Endothelial cell of umbilical vein (primary cell): ENCODE results near the gene KIAA1217. TPM values are rescaled to one million over a fixed set of nuclear protein-coding genes. Genes with fewer than 3 reads are reported as not detected.

Source experiments
- BruUV-seq: library from RNA; stranded (reverse); fragments of 400-500 nt; replicated peaks from 2 replicates; lab custom pipeline; 2021; lab: Mats Ljungman, UMichigan
- CTCF ChIA-PET: fragments of 300-600, 350-600 bp; sonication (Branson Sonifier 250); formaldehyde crosslinking; loops from one replicate; lab custom pipeline; 2021; ENCODE audit warnings: antibody characterized with exemption, inconsistent platforms; lab: Charles Lee
- POLR2A ChIA-PET: fragments of 300-600, 350-600 bp; sonication (Branson Sonifier 250); formaldehyde crosslinking; loops from one replicate; lab custom pipeline; 2021; ENCODE audit warnings: antibody characterized with exemption, inconsistent platforms; lab: Charles Lee
- DNase-seq: peaks from one replicate; pipeline ENCODE4 v3.0.0-alpha.2; 2011; ENCODE audit warnings: low read depth, low spot score
- FAIRE-seq: peaks from 2 replicates; lab custom pipeline; 2011; peaks lifted over from hg19 to GRCh38; lab: Jason Lieb, UNC
- H2AFZ ChIP-seq: 2 replicates; pipeline ENCODE4 v1.6.0; 2012; ENCODE audit warnings: low read depth, low read length, control low read depth, inconsistent platforms
- H3K27ac ChIP-seq: 2 replicates; pipeline ENCODE4 v1.5.1; 2011; ENCODE audit warnings: low read depth, mild to moderate bottlenecking, control low read depth, low read length, moderate library complexity; ENCODE audit not compliant: insufficient read depth
- H3K27me3 ChIP-seq, 2 experiments: 2 replicates each; pipeline versions ENCODE4 v1.6.0 to v1.6.1; 2011; ENCODE audit warnings: low read length in 2 of 2, mixed read lengths in 1 of 2; ENCODE audit not compliant: control insufficient read depth in 2 of 2, insufficient read depth in 2 of 2
- H3K36me3 ChIP-seq, 2 experiments: 2 replicates in 1 of 2; 3 replicates in 1 of 2; pipeline ENCODE4 v1.5.1; 2011; ENCODE audit warnings: low read length in 2 of 2, mild to moderate bottlenecking in 1 of 2, moderate library complexity in 1 of 2; ENCODE audit not compliant: control insufficient read depth in 2 of 2, insufficient read depth in 2 of 2; ENCODE audit errors: extremely low read depth in 1 of 2
- H3K4me1 ChIP-seq: 3 replicates; pipeline ENCODE4 v1.5.1; 2011; ENCODE audit warnings: mild to moderate bottlenecking, low read length; ENCODE audit not compliant: control insufficient read depth, insufficient read depth; ENCODE audit errors: extremely low read depth
- H3K4me2 ChIP-seq: 2 replicates; pipeline ENCODE4 v1.6.1; 2011; ENCODE audit warnings: low read length, control low read depth, mixed read lengths; ENCODE audit not compliant: insufficient read depth
- H3K4me3 ChIP-seq, 3 experiments: fragments of 200-600 bp in 1 of 3; sonication (generic), shearing (Covaris generic) in 1 of 3; replicated peaks in 1 of 3; 2 replicates each; pipeline ENCODE4 v1.5.1; 2011 to 2016; ENCODE audit warnings: control low read depth in 3 of 3, low read length in 3 of 3, mild to moderate bottlenecking in 2 of 3, inconsistent platforms in 1 of 3, low read depth in 1 of 3, moderate library complexity in 1 of 3; ENCODE audit not compliant: insufficient read depth in 1 of 3
- H3K79me2 ChIP-seq: 2 replicates; pipeline ENCODE4 v1.6.0; 2012; ENCODE audit warnings: low read length, inconsistent platforms; ENCODE audit not compliant: control insufficient read depth, insufficient read depth
- H3K9ac ChIP-seq: replicated peaks from 2 replicates; pipeline ENCODE3; 2011; ENCODE audit warnings: low read length, control low read depth; ENCODE audit not compliant: insufficient read depth; ENCODE audit errors: extremely low read depth
- H3K9me1 ChIP-seq: replicated peaks from 3 replicates; pipeline ENCODE4 v1.6.0; 2011; ENCODE audit warnings: mild to moderate bottlenecking, low read length; ENCODE audit not compliant: control insufficient read depth, insufficient read depth; ENCODE audit errors: extremely low read depth
- H3K9me3 ChIP-seq: replicated peaks from 2 replicates; pipeline ENCODE4 v1.5.1; 2012; ENCODE audit warnings: low read length, inconsistent platforms; ENCODE audit not compliant: control insufficient read depth, insufficient read depth
- H4K20me1 ChIP-seq: replicated peaks from 2 replicates; pipeline ENCODE3; 2011; ENCODE audit warnings: mild to moderate bottlenecking, low read length; ENCODE audit not compliant: control insufficient read depth, insufficient read depth; ENCODE audit errors: extremely low read depth
- EZH2 ChIP-seq: IDR thresholded peaks from 2 replicates; pipeline ENCODE4 v1.6.1; 2012; ENCODE audit warnings: borderline replicate concordance, low read depth, mild to moderate bottlenecking, moderate library complexity, low read length, inconsistent platforms; ENCODE audit not compliant: severe bottlenecking
- FOS ChIP-seq: IDR thresholded peaks from 2 replicates; pipeline ENCODE4 v1.6.1; 2011; ENCODE audit warnings: mild to moderate bottlenecking, low read length, moderate library complexity, borderline replicate concordance; ENCODE audit not compliant: insufficient read depth
- GATA2 ChIP-seq: IDR thresholded peaks from 2 replicates; pipeline ENCODE4 v1.7.0; 2011; ENCODE audit warnings: low read depth, mild to moderate bottlenecking, moderate library complexity, mixed read lengths, low read length; ENCODE audit not compliant: insufficient read length, insufficient read depth
- JUN ChIP-seq: IDR thresholded peaks from 2 replicates; pipeline ENCODE4 v1.6.1; 2011; ENCODE audit warnings: borderline replicate concordance, low read depth; ENCODE audit not compliant: insufficient read length, insufficient read depth
- MYC ChIP-seq: IDR thresholded peaks from one replicate; pipeline ENCODE4 v1.6.1; 2011; ENCODE audit warnings: mild to moderate bottlenecking, low read depth, low read length
- POLR2A ChIP-seq: IDR thresholded peaks from 2 replicates; pipeline ENCODE4 v1.6.1; 2012; ENCODE audit warnings: low read depth, mild to moderate bottlenecking, control low read depth, low read length
- POLR2AphosphoS5 ChIP-seq: IDR thresholded peaks from 2 replicates; pipeline ENCODE4 v1.6.1; 2012; ENCODE audit warnings: low read depth, mild to moderate bottlenecking, control low read depth, low read length, moderate library complexity; ENCODE audit not compliant: insufficient read depth
- dilution Hi-C: fragments of 300-500 bp; cut with MboI; formaldehyde crosslinking; loops from one replicate; pipeline ENCODE4 v1.15.0; 2019; ENCODE audit warnings: low sequenced_read_pairs; ENCODE audit not compliant: extremely low pct_ligation_motif_present
- intact Hi-C: fragments of 100-400 bp; cut with micrococcal nuclease; formaldehyde crosslinking; loops from one replicate; pipeline ENCODE4 v1.10.0; 2022
- polyA plus RNA-seq, 4 experiments: library from polyadenylated mRNA; depleted of rRNA in 3 of 4; stranded (reverse) in 3 of 4; unstranded in 1 of 4; fragments of >200 nt; gene quantifications; 2 replicates each; pipeline versions ENCODE4 v1.2.1 to v1.2.3, GENCODE V29; 2011 to 2012; ENCODE audit warnings: missing spikeins in 1 of 4
- total RNA-seq: library from RNA; stranded (reverse); gene quantifications from 2 replicates; pipeline ENCODE4 v1.2.3, GENCODE V29; 2021
- TF ChIP-seq, protein P1 (sequence below): IDR thresholded peaks from 2 replicates; pipeline ENCODE4 v1.6.1; 2011; ENCODE audit not compliant: insufficient read depth, insufficient read length
- TF ChIP-seq, protein P2 (sequence below), 2 donors: IDR thresholded peaks; 1 replicate in 1 of 2; 2 replicates in 1 of 2; pipeline ENCODE4 v1.5.1; 2011; ENCODE audit warnings: low read length in 2 of 2, mild to moderate bottlenecking in 2 of 2, moderate library complexity in 2 of 2, control low read depth in 1 of 2, inconsistent platforms in 1 of 2, low read depth in 1 of 2; ENCODE audit not compliant: insufficient read depth in 1 of 2; ENCODE audit errors: extremely low read depth in 1 of 2

KIAA1217 gene
- total and polyA plus RNA-seq, 2 donors (not counting 3 experiments of a cell fraction or from before 2014, with no cell fraction given), result 0.83 to 10.3 TPM

DNA sequence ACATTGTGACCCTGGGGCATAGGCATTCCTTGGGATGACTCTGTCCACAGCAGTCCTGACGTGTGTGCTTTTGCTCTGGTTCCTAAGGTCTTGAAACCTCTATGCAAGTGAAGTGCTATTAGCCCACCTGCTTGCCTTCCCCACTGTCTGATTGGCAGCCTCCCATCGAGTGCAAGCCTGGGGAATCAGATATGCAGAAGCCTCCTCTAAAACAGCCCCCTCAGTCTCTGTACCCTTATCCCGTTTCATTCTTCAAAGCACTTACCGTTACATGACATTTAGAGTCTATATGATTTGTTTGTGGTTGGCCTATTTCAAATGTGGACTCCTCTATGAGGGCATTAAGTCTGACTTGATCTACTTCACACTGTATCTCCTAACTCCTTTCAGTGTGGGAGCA lies 4.3 kb downstream of the KIAA1217 start:
- dilution Hi-C loops (no loop called here), intact Hi-C loops (no loop called here)
- FAIRE-seq (no peak), DNase-seq (no peak)
- Histone ChIP-seq H4K20me1 (no peaks in the 10 kb centered on the region), H3K4me2 (no peak overlapping the region), H3K27ac (no peak overlapping the region), H3K9ac (no peak overlapping the region), H3K9me3 (no peaks in the 10 kb centered on the region), H3K9me1 (no peaks in the 10 kb centered on the region), H3K27me3 (no peaks in the 10 kb centered on the region), H3K4me1 (no peaks in the 10 kb centered on the region), H3K4me3 (no peak overlapping the region), H3K36me3 (no peaks in the 10 kb centered on the region), H3K79me2 (no peaks in the 10 kb centered on the region), H2AFZ (no peak overlapping the region)
- TF ChIP-seq MYC (no peak), EZH2 (no peak), POLR2A (no peak), FOS (no peak), GATA2 (no peak), JUN (no peak), POLR2AphosphoS5 (no peak)
- TF ChIP-seq, protein P1, sequence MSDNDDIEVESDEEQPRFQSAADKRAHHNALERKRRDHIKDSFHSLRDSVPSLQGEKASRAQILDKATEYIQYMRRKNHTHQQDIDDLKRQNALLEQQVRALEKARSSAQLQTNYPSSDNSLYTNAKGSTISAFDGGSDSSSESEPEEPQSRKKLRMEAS, result no peak
- TF ChIP-seq, protein P2, sequence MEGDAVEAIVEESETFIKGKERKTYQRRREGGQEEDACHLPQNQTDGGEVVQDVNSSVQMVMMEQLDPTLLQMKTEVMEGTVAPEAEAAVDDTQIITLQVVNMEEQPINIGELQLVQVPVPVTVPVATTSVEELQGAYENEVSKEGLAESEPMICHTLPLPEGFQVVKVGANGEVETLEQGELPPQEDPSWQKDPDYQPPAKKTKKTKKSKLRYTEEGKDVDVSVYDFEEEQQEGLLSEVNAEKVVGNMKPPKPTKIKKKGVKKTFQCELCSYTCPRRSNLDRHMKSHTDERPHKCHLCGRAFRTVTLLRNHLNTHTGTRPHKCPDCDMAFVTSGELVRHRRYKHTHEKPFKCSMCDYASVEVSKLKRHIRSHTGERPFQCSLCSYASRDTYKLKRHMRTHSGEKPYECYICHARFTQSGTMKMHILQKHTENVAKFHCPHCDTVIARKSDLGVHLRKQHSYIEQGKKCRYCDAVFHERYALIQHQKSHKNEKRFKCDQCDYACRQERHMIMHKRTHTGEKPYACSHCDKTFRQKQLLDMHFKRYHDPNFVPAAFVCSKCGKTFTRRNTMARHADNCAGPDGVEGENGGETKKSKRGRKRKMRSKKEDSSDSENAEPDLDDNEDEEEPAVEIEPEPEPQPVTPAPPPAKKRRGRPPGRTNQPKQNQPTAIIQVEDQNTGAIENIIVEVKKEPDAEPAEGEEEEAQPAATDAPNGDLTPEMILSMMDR (IDR thresholded peaks at IDR 0.05; ENCODE audit: extremely low read depth in 1 of 2, insufficient read depth in 1 of 2, low read depth in 1 of 2, low read length in 2 of 2), result no peak
- BruUV-seq, result no TSS peak
- ChIA-PET POLR2A (no interaction called here), CTCF (no interaction called here)
